Transverse colon (tissue), 3 donors: ENCODE measurements around the gene CNGA1.

Source experiments
- CTCF ChIP-seq, 5 experiments: fragments of 200-600 bp in 3 of 5; fragments of 450-650 bp in 2 of 5; sonication (generic) in 3 of 5; IDR thresholded peaks; 1 replicate in 2 of 5; 2 replicates in 3 of 5; pipeline ENCODE4 v1.5.1; 2016 to 2017; ENCODE audit warnings: antibody characterized with exemption in 5 of 5, inconsistent platforms in 3 of 5, mild to moderate bottlenecking in 2 of 5, moderate library complexity in 1 of 5
- POLR2A ChIP-seq: fragments of 450-650 bp; IDR thresholded peaks from one replicate; pipeline ENCODE4 v1.6.1; 2016; ENCODE audit warnings: antibody characterized with exemption, mild to moderate bottlenecking, moderate library complexity

DNA sequence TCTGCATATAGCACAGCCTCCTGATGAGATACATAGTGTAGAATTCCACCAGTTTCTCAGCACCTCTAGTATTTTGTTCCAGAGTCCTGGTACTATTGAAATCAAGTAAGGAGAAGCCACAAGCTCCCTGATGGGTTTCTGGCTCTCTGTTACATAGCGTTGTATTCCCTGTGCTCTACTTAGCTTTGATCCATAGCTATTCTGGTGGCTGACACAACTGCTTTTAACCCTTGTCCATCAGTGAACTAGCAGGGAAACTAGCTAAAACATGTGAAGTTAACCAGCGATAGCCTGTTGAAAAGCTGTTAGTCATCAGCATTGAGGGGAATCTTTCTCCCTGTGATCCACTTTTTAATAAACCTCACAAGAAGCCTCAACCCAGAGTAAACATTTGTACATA, 27.0 kb upstream of the CNGA1 start:
- no peak for TF ChIP-seq CTCF (IDR thresholded peaks at IDR 0.05)
- no peak for TF ChIP-seq POLR2A
